GM21360 (cell line): ENCODE results near the gene C12orf56.
"Not testable (repeated sequence)": the region's sequence is repeated elsewhere in the genome, so short reads cannot be mapped to it uniquely, and the experiment has no call there.

Experiments used
- ATAC-seq: cut with Tn5 transposase; IDR thresholded peaks from one replicate; pipeline ENCODE4 v1.9.1; 2021; ENCODE audit warnings: mild to moderate bottlenecking, moderate library complexity; ENCODE audit not compliant: unreplicated experiment

Gene C12orf56

GRCh38 chr12:64240781-64241180 lies 149.8 kb downstream of the C12orf56 start:
- ATAC-seq: no peak

- no peak for ATAC-seq
These were observed 153.2 kb downstream of the C12orf56 start for GRCh38 chr12:64237382-64237781.

GRCh38 chr12:64236549-64236948 lies 154.0 kb downstream of the C12orf56 start:
- no peak for ATAC-seq

- no peak for ATAC-seq
These were observed 158.4 kb downstream of the C12orf56 start for GRCh38 chr12:64232196-64232595.

DNA sequence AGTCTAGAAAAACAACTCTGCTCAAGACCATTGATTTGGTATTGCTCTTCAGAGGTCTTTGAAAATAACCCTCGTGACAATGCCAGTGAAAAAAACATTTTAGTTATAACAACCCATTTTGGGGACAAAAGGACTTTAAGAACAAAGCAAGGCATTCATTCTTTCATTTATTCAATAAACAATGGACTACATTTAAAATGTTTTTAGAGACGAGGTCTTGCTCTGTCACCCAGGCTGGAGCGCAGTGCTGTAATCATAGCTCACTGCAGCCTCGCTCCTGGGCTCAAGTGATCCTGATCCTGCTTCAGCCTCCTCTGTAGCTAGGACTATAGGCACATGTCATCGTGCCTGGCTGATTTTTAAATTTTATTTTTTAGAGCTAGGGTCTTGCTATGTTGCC lies 160.8 kb downstream of the C12orf56 start:
- ATAC-seq: no peak

GRCh38 chr12:64229240-64229639 lies 161.3 kb downstream of the C12orf56 start:
- no peak for ATAC-seq

DNA sequence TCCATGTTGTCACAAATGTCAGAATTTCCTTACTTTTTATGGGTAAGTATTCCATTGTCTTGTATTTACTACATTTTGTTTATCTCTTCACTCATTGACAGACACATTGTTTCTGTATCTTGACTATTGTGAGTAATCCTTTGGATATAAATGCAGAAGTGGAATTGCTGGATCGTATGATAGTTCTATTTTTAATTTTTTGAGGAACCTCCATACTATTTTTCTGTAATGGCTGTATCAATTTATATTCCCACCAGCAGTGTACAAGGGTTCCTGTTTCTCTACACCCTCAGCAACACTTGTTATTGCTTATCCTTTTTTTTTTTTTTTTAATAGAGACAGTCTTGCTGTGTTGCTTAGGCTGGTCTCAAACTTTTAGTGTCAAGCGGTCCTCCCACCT lies 164.9 kb downstream of the C12orf56 start:
- ATAC-seq: no peak

DNA sequence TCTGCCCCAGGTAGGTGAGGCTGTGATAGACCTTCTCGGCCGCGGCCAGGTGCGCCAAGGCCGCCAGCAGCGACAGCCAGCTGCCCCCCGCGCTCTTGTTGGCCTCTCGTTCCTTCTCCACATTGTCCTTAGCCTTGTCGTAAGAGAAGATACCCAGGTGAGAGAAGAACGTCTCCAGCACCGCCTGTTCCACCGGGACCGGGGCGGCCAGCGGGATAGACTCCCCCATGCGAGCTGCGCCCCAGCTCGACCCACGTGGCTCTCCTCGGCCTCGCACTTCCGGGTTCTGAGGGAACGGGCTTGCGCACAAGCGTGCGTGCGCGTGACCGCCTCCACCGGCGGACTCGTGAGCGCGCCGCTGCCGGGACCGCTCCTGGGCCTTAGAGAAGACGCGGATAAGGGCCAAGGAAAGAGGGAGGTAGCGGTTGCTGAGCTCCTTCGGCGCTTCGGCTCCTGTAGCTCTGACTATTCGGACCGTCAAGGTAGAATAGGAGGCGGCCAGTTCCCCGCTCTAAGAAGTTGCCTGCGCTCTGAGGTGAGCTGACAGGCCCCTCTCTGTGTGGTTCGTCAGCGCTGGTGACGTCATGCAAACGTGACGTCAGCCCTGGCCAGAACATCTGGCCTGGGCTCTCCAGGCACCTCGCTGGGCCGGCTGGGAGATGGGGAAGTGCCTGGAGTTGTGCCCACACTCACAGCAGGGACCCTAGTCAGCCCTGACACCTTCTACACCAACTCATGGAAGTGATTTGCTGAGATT lies 168.4 kb downstream of the C12orf56 start, which contains the start of gene KICS2:
Gene KICS2 (minus strand): TSS at position 288 of the 757 bp plus-strand sequence. CDS start 59 bp downstream, at position 229.
- peak; percentile 96 for ATAC-seq

DNA sequence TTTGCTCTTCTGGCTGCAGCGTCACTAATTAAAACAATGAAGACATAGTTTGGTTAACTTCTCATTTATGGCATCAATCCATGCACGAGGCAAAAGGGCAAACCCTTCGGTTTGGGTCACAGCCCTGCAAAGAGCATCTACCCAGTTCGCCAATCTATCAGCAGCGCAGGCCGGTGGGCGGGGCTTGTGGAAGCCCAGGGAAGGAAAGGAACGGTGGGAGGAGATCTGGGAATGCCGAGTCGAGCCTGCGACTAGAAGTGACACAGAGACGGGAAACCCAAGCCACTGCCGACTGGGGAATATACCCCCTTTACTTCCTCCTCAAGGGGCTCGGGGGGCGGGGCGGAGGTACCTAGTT lies 168.9 kb downstream of the C12orf56 start:
- peak; percentile 33 for ATAC-seq

- ATAC-seq: no peak
These were observed 170.5 kb downstream of the C12orf56 start for GRCh38 chr12:64220046-64220445.

GRCh38 chr12:64219145-64219544 lies 171.4 kb downstream of the C12orf56 start:
- ATAC-seq: no peak

- ATAC-seq: no peak
These were observed 172.0 kb downstream of the C12orf56 start for GRCh38 chr12:64218597-64218996.

DNA sequence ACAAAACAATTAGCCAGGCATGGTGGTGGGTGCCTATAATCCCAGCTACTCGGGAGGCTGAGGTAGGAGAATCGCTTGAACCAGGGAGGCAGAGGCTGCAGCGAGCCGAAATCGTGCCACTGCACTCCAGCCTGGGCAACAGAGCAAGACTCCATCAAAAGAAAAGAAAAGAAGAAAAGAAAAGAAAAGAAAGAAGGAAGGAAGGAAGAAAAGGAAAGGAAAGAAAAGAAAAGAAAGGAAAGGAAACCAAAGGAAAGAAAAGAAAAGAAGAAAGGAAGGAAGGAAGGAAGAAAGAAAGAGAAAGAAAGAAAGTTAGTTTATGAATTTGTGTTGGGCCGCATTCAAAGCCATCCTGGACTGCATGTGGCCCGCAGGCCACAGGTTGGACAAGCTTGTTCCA lies 172.9 kb downstream of the C12orf56 start:
- not testable (repeated sequence) for ATAC-seq

- ATAC-seq: no peak
These were observed 174.3 kb downstream of the C12orf56 start for GRCh38 chr12:64216239-64216638.
